NCI-H1417 treated with DMSO at 0.1 percent for 48 hours (cell line): ENCODE data around the gene ERCC6.

Experiments
- DNase-seq: peaks from one replicate; lab custom pipeline; 2025; lab: John Stamatoyannopoulos, UW

ERCC6 gene

GRCh38 chr10:49549640-49550346 lies 10.9 kb upstream of the ERCC6 start:
- no peak for DNase-seq

GRCh38 chr10:49543604-49544003 lies 4.7 kb upstream of the ERCC6 start:
- DNase-seq: no peak

GRCh38 chr10:49542353-49542752 lies 3.4 kb upstream of the ERCC6 start:
- no peak for DNase-seq

- no peak for DNase-seq
These were observed 2.8 kb upstream of the ERCC6 start for GRCh38 chr10:49541762-49542161.

- DNase-seq: no peak
These were observed 1.3 kb upstream of the ERCC6 start for GRCh38 chr10:49540056-49540797.

- DNase-seq: no peak
These were observed 482 bp upstream of the ERCC6 start for GRCh38 chr10:49539320-49539885.

- DNase-seq: no peak
These were observed 4.1 kb downstream of the ERCC6 start for GRCh38 chr10:49534670-49535381.

- no peak for DNase-seq
These were observed 6.5 kb downstream of the ERCC6 start for GRCh38 chr10:49532461-49532860.

- no peak for DNase-seq
These were observed 9.9 kb downstream of the ERCC6 start for GRCh38 chr10:49528977-49529506.

- DNase-seq: no peak
These were observed 11.1 kb downstream of the ERCC6 start for GRCh38 chr10:49527850-49528249.

GRCh38 chr10:49527061-49527460 lies 11.9 kb downstream of the ERCC6 start:
- no peak for DNase-seq

GRCh38 chr10:49526619-49527018 lies 12.3 kb downstream of the ERCC6 start:
- DNase-seq: no peak

- DNase-seq: no peak
These were observed 14.4 kb downstream of the ERCC6 start for GRCh38 chr10:49524496-49524895.

GRCh38 chr10:49523301-49523700 lies 15.6 kb downstream of the ERCC6 start:
- DNase-seq: no peak

GRCh38 chr10:49521062-49521461 lies 17.9 kb downstream of the ERCC6 start:
- no peak for DNase-seq

GRCh38 chr10:49520122-49520775 lies 18.7 kb downstream of the ERCC6 start:
- DNase-seq: no peak

- no peak for DNase-seq
These were observed 19.2 kb downstream of the ERCC6 start for GRCh38 chr10:49519717-49520116.

- no peak for DNase-seq
These were observed 19.8 kb downstream of the ERCC6 start for GRCh38 chr10:49518982-49519578.

GRCh38 chr10:49518566-49518965 lies 20.4 kb downstream of the ERCC6 start:
- no peak for DNase-seq

GRCh38 chr10:49516216-49516970 lies 22.5 kb downstream of the ERCC6 start:
- DNase-seq: no peak
